D721Med (cell line): ENCODE measurements around the gene CGB8.

ENCODE experiments used
- DNase-seq: peaks from one replicate; pipeline ENCODE4 v3.0.0; 2011; ENCODE audit warnings: low spot score; ENCODE audit not compliant: insufficient read length
- FAIRE-seq: peaks from 2 replicates; lab custom pipeline; 2011; peaks lifted over from hg19 to GRCh38; lab: Jason Lieb, UNC
- TF ChIP-seq, protein P1 (sequence below): IDR thresholded peaks from 2 replicates; pipeline ENCODE4 v1.5.1; 2012; ENCODE audit warnings: mild to moderate bottlenecking, control low read depth; ENCODE audit not compliant: insufficient read depth; ENCODE audit errors: missing control alignments

Gene CGB8

GRCh38 chr19:49014123-49014869, 34.6 kb downstream of the CGB8 start:
- no peak for DNase-seq
- no peak for FAIRE-seq
- TF ChIP-seq, protein P1, sequence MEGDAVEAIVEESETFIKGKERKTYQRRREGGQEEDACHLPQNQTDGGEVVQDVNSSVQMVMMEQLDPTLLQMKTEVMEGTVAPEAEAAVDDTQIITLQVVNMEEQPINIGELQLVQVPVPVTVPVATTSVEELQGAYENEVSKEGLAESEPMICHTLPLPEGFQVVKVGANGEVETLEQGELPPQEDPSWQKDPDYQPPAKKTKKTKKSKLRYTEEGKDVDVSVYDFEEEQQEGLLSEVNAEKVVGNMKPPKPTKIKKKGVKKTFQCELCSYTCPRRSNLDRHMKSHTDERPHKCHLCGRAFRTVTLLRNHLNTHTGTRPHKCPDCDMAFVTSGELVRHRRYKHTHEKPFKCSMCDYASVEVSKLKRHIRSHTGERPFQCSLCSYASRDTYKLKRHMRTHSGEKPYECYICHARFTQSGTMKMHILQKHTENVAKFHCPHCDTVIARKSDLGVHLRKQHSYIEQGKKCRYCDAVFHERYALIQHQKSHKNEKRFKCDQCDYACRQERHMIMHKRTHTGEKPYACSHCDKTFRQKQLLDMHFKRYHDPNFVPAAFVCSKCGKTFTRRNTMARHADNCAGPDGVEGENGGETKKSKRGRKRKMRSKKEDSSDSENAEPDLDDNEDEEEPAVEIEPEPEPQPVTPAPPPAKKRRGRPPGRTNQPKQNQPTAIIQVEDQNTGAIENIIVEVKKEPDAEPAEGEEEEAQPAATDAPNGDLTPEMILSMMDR: no peak

GRCh38 chr19:49011194-49011593, 37.7 kb downstream of the CGB8 start:
- TF ChIP-seq, protein P1: no peak
- no peak for FAIRE-seq
- no peak for DNase-seq

- TF ChIP-seq, protein P1: no peak
- DNase-seq (no peak), FAIRE-seq (no peak)
These were observed 38.5 kb downstream of the CGB8 start for GRCh38 chr19:49010453-49010852.

DNA sequence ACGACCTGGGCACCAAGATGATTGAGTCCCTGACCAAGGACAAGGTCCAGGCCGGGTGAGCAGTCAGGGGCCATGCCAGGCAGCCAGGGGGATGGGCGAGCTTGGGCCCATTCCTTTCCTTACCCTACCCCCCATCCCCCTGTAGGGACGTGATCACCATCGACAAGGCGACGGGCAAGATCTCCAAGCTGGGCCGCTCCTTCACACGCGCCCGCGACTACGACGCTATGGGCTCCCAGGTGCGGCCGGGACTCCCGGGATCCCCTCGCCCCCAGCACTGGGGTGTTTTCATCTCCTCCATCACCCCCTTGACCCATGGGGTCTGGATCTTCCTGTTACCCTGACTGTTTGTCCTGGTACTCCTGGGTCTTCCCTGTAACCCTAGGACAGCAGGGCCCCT, 39.1 kb downstream of the CGB8 start:
- FAIRE-seq (no peak), DNase-seq (no peak)

GRCh38 chr19:49006905-49007304, 42.0 kb downstream of the CGB8 start:
- TF ChIP-seq, protein P1: no peak
- DNase-seq (no peak), FAIRE-seq (no peak)

More for the DNA sequence above, 39.1 kb downstream of the CGB8 start:
- TF ChIP-seq, protein P1: no peak

GRCh38 chr19:49004964-49005614, 43.8 kb downstream of the CGB8 start:
- no peak for FAIRE-seq
- TF ChIP-seq, protein P1: no peak
- no peak for DNase-seq

- DNase-seq (no peak), FAIRE-seq (no peak)
- TF ChIP-seq, protein P1: no peak
These were observed 44.8 kb downstream of the CGB8 start for GRCh38 chr19:49004133-49004532.
